ENCODE measurements around the gene C5. TPM values are rescaled to one million over a fixed set of nuclear protein-coding genes. Genes with fewer than 3 reads are reported as not detected.
A peak's percentile ranks its signal among the peaks of the same experiment; 100 is the strongest.

C5 gene
- total RNA-seq, 2 donors from 2014 or later: 59.5 to 96.6 TPM

- TF ChIP-seq CTCF (conservative IDR thresholded peaks at IDR 0.05): no peak
- no peaks in the 10 kb centered on the region for H3K4me1 ChIP-seq (ENCODE audit: control insufficient read depth, insufficient read depth, low read length)
- H3K36me3 ChIP-seq (ENCODE audit: control insufficient read depth, insufficient read depth, low read length): peaks cover 27% of the 10 kb centered on the region
- H3K27ac ChIP-seq (ENCODE audit: low read depth, low read length): no peak overlapping the region
- H3K27me3 Mint-ChIP-seq (ENCODE audit: insufficient read depth): no peaks in the 10 kb centered on the region
- no peaks in the 10 kb centered on the region for H3K27me3 ChIP-seq (ENCODE audit: control insufficient read depth, insufficient read depth, low read length, poor library complexity, severe bottlenecking)
- no peaks in the 10 kb centered on the region for H3K4me1 Mint-ChIP-seq
- no peak overlapping the region for H3K9ac ChIP-seq (ENCODE audit: extremely low read depth, low read length, poor library complexity, severe bottlenecking)
- WGBS, 2 experiments (ENCODE audit: insufficient coverage in 1 of 2, insufficient read length in 1 of 2): 79 to 90% methylated on average over 2 to 3 of the region's 3 CpGs
- no peak overlapping the region for H3K4me3 ChIP-seq (ENCODE audit: low read length)
- H3K9me3 ChIP-seq (ENCODE audit: control insufficient read depth, low read length): no peaks in the 10 kb centered on the region
- peaks cover 31% of the 10 kb centered on the region for H3K36me3 Mint-ChIP-seq (ENCODE audit: low read depth)
- H3K9me3 Mint-ChIP-seq: no peaks in the 10 kb centered on the region
- no peak overlapping the region for H3K27ac Mint-ChIP-seq
- no peak for DNase-seq
- H3K4me3 Mint-ChIP-seq: no peak overlapping the region
These were observed 79.8 kb downstream of the C5 start for GRCh38 chr9:120970244-120970643.

DNA sequence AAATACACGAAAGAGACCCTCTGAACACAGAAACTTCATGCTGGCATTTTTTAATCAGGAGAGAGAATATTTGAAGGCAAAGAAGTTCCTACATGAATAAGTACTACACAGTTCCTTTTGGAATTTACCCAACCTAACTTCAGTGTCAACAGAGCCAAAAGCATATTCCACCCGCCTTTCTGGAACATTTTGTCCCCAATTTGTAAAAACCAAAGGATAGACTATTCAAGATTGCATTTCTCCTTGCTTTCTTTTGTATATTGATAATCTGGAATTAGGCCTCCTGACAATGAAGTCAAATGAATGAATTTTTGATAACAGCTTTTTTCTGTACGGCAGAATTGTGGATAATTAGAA lies 84.1 kb downstream of the C5 start:
- H3K27me3 ChIP-seq (ENCODE audit: control insufficient read depth, insufficient read depth, low read length, poor library complexity, severe bottlenecking): no peaks in the 10 kb centered on the region
- DNase-seq: no peak
- H3K9me3 ChIP-seq (ENCODE audit: control insufficient read depth, low read length): no peaks in the 10 kb centered on the region
- WGBS, 2 experiments (ENCODE audit: insufficient coverage in 1 of 2, insufficient read length in 1 of 2): 79 to 83% methylated on average over 2 to 3 of the region's 3 CpGs
- H3K4me1 Mint-ChIP-seq: no peaks in the 10 kb centered on the region
- H3K4me3 Mint-ChIP-seq: no peak overlapping the region
- H3K4me1 ChIP-seq (ENCODE audit: control insufficient read depth, insufficient read depth, low read length): no peaks in the 10 kb centered on the region
- peaks cover 42% of the 10 kb centered on the region for H3K36me3 ChIP-seq (ENCODE audit: control insufficient read depth, insufficient read depth, low read length)
- H3K4me3 ChIP-seq (ENCODE audit: low read length): no peak overlapping the region
- H3K27ac Mint-ChIP-seq: no peak overlapping the region
- TF ChIP-seq CTCF (conservative IDR thresholded peaks at IDR 0.05): no peak
- H3K9me3 Mint-ChIP-seq: no peaks in the 10 kb centered on the region
- no peak overlapping the region for H3K9ac ChIP-seq (ENCODE audit: extremely low read depth, low read length, poor library complexity, severe bottlenecking)
- peak overlapping the region; percentile 82 for H3K27ac ChIP-seq (ENCODE audit: low read depth, low read length)
- H3K36me3 Mint-ChIP-seq (ENCODE audit: low read depth): peaks cover 57% of the 10 kb centered on the region
- no peaks in the 10 kb centered on the region for H3K27me3 Mint-ChIP-seq (ENCODE audit: insufficient read depth)

- peak overlapping the region; percentile 82 for H3K27ac ChIP-seq (ENCODE audit: low read depth, low read length)
- TF ChIP-seq CTCF (conservative IDR thresholded peaks at IDR 0.05): no peak
- H3K4me1 Mint-ChIP-seq: no peaks in the 10 kb centered on the region
- H3K27ac Mint-ChIP-seq: no peak overlapping the region
- H3K9me3 ChIP-seq (ENCODE audit: control insufficient read depth, low read length): no peaks in the 10 kb centered on the region
- no peaks in the 10 kb centered on the region for H3K9me3 Mint-ChIP-seq
- H3K4me3 Mint-ChIP-seq: no peak overlapping the region
- H3K4me3 ChIP-seq (ENCODE audit: low read length): no peak overlapping the region
- H3K9ac ChIP-seq (ENCODE audit: extremely low read depth, low read length, poor library complexity, severe bottlenecking): no peak overlapping the region
- H3K27me3 ChIP-seq (ENCODE audit: control insufficient read depth, insufficient read depth, low read length, poor library complexity, severe bottlenecking): no peaks in the 10 kb centered on the region
- no peaks in the 10 kb centered on the region for H3K27me3 Mint-ChIP-seq (ENCODE audit: insufficient read depth)
- no peaks in the 10 kb centered on the region for H3K4me1 ChIP-seq (ENCODE audit: control insufficient read depth, insufficient read depth, low read length)
- DNase-seq: no peak
- 50 to 71% methylated on average over 1 to 4 of the region's 4 CpGs for WGBS, 2 experiments (ENCODE audit: insufficient coverage in 1 of 2, insufficient read length in 1 of 2)
- H3K36me3 ChIP-seq (ENCODE audit: control insufficient read depth, insufficient read depth, low read length): peaks cover 45% of the 10 kb centered on the region
- H3K36me3 Mint-ChIP-seq (ENCODE audit: low read depth): peaks cover 61% of the 10 kb centered on the region
These were observed 84.6 kb downstream of the C5 start for GRCh38 chr9:120965344-120966012.

All from endodermal cell (in vitro differentiated cells).